NCI-H1930 (cell line): Measurements from ENCODE around the gene ANKRD34A.

Source experiments
- DNase-seq, 2 experiments: peaks; one replicate each; lab custom pipeline; 2025; lab: John Stamatoyannopoulos, UW

The ANKRD34A gene

DNA sequence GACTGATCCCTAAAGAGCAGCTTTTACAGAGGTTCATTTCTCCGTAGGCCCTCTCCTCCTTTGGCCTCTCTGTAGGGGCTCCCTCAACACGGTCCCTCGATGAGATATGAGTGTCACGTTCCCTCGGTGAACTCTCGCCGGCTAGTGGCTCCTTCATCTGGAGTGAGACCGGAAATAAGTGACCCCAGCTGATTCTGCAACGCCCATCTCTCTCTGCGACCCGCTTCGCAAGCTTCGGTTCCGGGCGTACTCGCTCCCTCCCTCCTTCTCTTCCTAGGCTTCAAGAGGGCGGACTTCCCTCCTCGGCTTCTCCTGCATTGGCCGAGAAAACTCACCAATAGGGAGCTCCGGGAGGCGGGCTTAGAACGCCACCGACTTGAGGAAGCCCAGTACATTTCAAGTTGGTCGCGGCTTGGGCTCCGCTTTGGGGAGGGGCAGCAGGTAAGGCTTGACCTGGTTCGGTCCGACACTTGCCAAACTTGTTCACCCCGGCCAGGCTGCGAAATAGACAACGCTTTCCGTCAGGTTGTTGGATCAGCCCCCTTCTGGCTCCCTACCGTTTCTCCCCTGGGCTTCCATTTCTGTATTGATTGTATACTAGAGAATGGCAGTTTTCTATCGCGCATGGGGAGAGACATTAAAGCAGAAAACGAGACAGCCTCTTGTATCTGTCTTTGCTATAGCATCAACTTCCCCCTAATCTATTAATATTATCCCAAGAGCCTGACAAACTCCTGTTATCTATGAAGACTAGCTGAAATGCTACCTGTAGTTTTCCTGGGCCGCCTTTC, at the start of gene ANKRD34A, which contains the start of gene POLR3GL:
ANKRD34A (minus strand) TSS at position 248 of the 791 bp plus-strand sequence. CDS start 2,816 bp downstream, outside the sequence.
POLR3GL (plus strand) TSS at position 363 of the 791 bp plus-strand sequence. CDS start 10,176 bp downstream, outside the sequence.
- DNase-seq, result peak; percentile 81 to 92

DNA sequence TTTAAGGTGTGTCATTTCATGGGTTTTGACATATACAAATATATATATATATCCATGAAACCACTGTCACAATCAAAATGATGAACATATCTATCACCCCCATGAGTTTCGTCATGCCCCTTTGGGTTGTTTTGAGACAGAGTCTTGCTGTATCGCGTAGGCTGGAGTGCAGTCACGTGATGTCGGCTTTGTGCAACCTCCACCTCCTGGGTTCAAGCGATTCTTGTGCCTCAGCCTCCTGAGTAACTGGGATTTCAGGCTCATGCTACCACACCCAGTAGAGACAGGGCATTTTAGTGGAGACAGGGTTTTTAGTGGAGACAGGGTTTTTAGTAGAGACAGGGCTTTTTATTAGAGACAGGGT, 49.2 kb upstream of the ANKRD34A start:
- DNase-seq, result no peak

DNA sequence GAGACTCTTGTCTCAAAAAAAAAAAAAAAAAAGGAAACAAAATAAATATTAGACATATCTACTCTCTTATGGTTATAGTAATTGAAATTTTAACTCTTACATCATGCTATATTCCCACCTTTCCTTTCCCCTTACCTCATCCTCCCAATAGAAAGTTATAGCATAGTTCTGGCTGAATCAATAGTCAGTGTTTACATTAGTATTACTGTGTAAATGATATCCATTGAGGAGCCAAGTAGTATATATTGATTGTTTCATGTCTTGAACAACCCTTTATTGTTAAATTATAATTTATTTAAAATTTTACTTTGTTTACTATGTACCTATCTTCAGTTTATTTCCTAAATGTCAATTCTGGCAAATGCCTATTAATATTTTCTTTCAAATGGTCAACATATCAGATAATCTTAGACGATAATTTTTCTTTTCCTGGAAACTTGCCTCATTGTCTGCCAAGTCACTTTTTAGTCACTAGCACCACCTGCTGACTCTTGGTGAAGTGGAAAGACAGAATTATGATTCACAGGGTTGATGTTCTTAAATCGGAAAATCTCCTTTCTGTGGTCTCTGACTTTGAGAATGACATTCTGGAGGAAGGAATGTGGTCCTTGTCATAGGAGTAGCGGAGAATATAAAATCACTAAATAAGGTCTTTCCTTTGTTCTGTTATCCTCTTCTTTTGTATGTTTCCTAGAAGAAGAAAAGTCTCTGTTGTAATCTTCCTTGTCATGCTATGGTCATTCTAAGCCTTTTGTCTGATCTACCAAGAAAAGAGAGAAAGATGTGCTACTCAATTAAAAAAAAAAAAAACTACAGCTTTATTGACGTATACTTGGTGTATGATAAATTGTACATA, 48.6 kb upstream of the ANKRD34A start:
- DNase-seq, result peak; percentile 6 to 56

DNA sequence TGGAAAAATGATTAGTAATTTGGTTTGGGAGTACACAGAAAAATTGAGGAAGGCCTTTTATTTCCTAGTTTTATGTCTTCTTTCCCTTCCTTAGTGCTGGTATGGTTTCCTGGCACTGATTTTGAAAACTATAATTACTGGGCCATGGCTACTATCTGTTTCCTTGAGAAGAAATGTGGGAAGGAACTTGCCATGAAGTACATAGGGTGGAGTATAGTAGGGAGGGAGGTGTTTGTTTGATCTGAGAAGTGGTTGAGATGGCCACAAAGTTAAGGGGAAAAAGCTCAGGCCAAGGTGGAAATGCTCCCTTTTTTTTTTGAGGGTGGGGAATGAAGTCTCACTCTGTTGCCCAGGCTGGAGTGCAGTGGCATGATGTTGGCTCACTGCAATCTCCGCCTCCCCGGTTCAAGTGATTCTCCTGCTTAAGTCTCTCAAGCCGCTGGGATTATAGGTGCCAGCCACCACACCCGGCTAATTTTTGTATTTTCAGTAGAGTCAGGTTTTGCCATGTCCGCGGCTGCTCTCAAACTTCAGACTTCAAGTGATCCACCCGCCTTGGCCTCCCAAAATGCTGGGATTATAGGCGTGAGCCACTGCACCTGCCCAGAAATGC, 45.9 kb upstream of the ANKRD34A start:
- no peak for DNase-seq

DNA sequence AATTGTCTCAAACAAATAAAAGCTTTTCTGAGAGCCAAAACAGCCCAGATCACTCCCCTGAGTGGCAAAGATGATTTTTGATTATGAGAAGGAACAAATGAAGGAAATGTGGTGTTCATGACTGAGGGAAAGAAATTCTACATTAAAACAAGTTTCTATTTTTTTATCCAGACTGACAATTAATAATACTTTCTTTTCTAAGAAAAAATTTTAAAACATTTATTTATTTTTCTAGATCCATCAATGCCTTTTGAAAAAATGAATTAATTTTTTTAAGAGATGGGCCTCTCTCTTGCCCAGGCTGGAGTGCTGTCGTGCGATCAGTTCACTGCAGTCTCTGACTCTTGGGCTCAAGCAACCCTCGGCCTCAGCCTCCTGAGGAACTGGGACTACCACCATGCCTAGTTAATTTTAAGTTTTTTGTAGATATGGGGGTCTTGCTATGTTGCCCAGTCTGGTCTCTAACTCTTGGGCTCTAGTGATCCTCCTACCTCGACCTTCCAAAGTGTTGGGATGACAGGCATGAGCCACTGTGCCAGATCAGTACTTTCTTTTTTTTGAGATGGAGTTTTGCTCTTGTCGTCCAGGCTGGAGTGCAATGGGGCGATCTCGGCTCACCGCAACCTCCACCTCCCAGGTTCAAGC, 43.2 kb upstream of the ANKRD34A start:
- no peak for DNase-seq

DNA sequence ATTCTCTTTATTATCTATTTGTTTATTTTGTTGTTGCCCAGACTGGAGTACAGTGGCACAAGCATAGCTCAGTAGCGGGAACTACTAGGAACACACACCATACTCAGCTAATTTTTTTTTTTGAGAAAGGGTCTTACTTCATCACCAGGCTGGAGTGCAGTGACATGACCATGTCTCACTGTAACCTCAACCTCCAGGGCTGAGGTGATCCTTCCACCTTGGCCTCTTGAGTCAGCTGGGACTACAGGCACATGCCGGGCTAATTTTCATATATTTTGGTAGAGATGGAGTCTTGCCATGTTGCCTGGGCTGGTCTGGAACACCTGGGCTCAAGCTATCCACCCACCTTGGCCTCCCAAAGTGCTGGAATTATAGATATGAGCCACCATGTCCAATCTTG, 37.3 kb upstream of the ANKRD34A start:
- DNase-seq, result no peak

DNA sequence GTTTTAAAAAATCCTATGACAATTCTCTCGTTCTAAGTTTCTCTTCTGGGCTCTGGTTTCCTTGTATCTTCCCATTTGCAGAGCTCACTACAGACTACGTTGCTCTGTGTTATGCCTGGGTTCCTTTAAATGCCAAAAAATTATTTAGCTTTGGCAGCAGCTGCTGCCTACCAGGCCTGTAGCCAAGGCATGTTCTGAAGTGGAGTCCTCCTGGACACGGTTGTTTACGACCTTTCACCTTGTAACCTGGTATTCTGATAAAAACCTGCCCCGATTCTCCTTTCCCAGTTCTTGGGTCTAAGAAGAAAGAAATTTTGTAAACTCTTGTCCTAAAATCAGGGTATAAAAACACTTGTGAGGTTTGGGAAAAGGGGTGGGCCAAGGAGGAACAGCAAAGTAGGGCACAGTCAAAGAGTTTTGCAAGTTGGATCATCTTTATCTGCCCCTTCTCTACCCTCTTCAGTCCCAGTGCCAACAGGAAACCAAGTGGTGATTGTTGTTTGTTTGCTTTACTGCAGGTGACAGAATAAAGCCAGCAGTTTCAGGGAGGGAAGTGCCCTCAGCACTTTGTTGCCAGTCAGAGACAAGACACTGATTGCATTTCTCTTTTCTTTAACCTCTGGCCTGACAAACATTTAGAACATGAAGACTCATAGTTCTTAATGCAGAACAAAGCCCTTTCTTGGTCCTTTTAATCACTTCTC, 35.1 kb upstream of the ANKRD34A start:
- no peak for DNase-seq

DNA sequence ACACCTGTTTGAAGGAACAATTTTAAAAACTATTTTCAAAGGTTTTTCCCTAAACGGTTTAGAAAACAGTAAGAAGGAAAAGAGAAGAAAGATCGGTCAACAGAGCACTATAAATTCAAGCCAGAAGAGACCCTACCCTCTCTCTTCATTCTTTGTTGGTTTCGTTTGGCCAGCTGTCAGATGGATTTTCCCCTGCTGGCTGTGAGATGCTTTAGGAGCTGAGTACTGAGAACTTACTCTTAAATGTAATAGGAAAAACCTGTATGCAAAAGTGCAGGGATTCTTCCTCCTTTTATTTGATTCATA, 33.3 kb upstream of the ANKRD34A start:
- no peak for DNase-seq

DNA sequence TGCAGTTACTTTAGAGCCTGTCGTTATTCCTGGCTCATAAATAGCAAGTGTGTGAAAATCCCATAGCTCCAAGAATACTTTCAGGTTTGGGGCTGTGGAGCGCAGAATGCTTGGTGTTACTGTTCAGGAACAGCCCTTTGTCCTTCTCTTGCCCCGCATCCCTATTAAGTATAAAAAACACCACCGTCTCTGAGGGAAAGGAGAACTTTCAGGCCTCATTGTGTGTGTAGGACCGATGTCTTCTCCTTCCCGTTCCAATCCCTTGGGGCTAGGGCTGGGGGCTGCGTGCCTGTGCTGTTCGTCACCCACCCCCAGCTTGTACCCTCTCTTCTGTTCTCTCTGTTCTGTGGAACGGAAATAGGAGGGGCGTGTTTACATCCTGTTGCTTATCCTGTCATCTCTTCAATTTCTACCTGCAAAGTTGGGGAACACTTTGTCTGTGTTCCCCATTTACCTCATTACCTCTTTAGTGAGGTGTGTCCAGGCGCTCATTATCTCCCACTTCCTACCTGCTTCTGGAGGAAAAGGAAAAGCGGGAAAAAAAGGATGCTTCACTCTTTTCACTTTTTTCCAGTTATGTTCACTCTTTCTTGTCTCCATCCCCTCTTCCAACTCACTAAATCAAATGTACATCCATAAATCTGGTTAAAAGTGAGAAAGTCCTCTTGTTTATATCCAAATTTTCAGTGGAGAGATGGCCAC, 32.8 kb upstream of the ANKRD34A start:
- DNase-seq, result no peak

DNA sequence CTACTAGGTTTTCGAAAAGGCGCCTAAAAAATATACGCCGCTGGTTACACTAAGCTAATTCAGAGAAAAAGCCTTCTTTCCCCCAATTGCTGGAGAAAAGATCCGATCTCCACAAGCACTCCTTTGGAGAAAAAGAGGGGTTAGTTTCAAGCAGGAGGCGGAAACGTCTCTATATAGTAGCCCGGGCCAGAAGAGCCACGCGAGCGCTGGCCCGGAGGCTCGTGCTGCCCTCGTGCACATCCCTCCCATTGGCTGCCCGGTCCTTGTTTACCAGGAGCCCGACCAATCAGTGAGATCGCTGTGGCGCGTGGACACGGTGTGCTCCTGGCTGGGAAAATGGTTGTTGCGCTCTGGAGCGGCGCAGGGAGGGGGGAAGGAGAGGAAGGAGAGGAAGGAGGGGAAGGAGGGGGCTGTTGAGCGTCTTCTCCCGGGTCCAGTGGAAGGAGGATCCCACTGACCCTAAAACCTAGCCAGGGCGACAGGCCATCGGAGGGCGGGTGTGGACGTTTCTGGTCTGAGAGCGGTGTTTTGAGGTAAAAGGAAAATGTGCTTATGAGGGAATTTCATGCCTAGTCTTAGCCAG, 32.1 kb upstream of the ANKRD34A start, which contains the start of gene TXNIP:
TXNIP (minus strand) TSS at position 147 of the 583 bp plus-strand sequence. CDS start 313 bp downstream, outside the sequence.
- peak; percentile 96 to 98 for DNase-seq

DNA sequence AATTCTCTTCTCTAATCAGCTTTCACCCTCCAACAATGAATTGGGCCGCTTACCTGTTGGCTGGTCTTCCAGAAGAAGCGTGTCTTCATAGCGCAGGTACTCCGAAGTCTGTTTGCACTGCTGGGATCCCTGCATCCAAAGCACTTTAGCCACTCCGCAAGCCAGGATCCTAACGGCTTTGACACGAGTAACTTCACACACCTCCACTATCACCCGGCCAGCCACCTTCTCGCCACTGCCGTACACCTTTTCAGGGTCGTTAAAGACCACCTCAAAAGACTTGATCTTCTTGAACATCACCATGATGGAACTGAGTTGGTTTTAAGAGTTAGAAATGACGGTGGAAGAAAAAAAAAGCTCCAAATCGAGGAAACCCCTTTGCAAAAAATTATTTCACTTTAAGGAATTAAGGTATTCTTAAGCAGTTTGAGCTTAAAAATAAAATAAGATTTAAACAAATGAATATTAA, 31.6 kb upstream of the ANKRD34A start:
- DNase-seq, result no peak

DNA sequence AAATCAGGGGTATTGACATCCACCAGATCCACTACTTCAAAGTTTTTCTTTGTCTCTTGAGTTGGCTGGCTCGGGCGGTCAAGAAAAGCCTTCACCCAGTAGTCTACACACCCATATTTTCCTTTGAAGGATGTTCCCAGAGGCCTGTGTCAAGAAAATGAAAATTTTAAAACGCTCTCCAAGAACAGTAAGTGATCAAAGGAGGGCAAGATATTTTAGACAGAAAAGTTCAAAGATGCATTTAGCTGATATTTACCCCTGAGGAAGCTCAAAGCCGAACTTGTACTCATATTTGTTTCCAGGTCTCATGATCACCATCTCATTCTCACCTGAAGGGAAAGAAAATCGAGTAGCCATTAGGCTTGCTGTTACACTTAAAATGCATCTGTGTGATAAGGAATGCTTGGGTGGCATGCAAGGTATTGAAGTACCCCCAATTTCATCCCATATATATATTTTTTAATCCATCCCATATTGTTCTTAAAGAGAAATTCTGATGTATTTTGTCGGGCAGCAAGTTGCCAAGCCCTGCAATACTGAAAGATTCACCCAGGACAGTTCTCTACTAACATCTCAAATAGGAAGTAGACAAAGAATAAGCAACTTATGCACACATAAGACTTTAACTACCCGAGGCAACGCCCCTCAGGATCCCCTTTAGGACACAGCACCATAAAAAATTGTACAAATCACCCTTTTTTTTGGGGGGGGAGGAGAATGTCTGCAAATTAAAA, 30.9 kb upstream of the ANKRD34A start:
- DNase-seq, result no peak

DNA sequence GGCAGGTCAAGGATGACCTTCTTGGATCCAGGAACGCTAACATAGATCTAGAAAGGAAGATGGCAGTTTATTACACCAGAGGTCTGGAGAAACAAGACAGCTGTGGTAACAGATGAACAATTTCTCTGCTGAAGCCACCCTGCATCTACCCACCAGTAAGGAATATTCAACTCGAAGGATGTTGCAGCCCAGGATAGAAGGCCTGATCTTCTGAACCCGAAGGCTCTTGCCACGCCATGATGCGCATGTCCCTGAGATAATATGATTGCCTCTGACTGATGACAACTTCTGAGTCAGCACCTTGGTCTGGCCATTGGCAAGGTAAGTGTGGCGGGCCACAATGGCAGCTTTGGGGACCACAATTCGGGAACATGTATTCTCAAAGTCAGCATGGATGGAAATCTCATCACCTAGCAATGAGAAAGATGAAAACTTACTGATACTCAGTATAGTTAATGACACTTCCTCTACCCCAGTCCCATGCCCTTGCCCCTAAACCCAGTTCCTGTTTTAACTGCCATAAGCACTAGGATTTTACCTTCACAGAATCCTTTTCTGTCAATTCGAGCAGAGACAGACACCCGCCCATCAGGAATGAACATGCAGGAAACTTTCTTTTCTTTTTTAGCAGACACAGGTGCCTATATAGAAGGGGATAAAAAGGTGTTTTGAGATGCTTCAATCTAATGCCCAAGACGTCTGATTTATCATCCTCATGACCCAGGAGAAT, 30.2 kb upstream of the ANKRD34A start:
- DNase-seq, result no peak

DNA sequence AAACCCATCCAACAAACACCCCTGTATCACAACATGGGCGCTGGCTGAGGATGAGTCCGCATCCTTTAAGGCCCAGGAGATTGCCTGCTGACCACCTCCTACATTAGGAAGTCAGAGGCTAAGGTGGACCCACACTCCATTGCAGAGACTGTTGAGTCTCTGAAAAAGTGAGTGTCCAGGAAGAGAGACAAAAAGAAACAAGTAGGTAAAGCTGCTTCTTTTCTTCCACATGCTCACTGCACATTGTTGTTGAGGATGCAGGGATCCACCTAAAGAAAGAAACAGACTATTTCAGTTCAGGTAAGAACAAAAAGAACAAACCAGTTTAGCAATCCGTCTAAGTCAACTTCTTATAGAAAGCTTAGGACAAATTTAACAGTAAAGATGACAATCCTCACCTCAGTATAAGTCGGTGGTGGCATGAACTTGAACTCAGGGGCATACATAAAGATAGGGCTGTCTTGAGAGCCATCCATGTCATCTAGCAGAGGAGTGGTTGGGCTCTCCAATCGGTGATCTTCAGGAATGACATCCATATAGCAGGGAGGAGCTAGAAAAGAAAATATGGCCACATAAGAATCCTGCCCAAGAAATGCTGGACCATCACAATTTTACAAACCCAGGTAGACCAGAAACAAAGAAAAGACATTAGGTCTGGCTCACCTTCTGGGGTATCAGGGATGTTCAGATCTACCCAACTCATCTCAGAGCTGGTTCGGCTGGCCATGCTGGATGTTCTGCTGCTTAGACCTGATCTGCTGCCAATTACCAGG, 29.4 kb upstream of the ANKRD34A start:
- DNase-seq, result no peak

DNA sequence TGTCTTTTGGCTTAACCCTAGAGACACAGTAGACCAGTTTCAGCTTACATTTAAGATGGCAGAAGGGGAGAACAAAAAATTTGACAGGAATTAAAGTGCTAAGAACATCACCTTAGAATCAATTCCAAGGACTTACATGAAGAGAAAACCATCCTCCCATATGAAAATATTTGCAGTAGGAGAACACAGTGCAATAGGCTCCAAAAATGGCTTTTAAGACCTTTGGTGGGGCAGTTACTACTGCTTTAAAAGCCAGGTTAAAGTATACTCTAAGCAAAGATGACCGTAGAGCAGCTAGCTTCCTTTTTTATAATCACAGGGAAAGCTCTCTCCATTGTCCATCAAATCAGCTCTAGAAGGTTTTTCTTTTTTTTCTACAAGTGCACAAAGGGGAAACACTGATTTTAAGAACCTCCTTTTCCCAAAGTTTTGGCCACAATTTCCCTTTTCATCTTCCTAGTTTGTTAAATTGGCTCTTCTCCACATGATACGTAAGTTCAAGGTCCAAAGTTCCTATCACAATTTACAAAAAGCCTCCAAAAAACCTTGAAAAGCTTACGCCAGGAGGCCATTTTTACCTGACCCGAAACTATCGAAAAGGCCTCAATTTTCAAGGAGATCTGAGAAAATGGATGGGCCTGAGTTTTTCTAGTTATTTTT, 28.7 kb upstream of the ANKRD34A start:
- DNase-seq, result no peak

DNA sequence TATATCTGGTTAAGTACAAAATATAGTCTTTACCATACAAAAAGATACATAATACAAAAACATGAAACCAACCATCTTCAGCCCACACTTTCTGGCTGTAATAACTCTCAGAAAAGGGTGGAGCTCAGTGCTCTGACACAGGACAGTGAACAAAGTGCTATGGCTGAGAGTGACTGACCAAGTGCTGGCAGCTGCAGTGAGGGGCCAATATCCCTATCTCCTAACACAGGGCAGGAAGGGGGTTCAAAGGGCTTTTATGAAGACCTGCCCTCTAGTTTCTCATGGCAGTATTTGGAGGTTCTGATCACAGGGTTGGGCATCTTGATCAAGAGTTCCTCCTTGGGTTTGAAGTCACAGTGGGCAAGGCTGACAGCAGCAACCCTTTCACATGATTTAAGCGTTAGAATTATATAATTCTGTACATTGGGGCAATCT, 28.1 kb upstream of the ANKRD34A start:
- no peak for DNase-seq

DNA sequence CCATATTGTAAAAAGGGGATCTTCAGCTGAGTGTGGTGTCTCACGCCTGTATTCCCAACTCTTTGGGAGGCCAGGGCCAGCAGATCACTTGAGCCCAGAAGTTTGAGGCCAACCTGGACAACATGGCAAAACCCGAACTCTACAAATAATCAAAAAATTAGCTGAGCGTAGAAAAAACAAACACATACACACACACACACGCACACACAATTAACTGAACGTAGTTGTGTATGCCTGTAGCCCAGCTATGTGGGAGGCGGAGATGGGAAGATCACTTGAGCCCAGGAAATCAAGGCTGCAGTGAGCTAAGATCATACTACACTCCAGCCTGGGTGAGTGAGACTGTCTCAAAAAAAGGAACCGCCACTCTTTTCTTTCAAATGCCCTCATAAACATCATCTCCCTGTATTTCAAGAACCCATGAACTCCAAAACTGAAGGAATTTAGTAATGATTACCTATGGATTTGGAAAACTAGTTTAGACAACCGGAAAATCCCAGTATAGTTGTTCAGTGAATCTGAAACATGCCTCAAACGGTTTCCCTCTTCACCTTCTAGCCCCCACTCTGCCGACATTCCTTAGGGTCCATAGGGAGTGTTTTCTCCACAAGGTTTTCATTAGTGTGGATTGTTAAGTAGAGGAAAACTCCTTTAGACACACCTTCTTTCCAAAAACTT, 27.5 kb upstream of the ANKRD34A start:
- DNase-seq, result no peak
